ENCODE results near the gene SHKBP1.

DNA sequence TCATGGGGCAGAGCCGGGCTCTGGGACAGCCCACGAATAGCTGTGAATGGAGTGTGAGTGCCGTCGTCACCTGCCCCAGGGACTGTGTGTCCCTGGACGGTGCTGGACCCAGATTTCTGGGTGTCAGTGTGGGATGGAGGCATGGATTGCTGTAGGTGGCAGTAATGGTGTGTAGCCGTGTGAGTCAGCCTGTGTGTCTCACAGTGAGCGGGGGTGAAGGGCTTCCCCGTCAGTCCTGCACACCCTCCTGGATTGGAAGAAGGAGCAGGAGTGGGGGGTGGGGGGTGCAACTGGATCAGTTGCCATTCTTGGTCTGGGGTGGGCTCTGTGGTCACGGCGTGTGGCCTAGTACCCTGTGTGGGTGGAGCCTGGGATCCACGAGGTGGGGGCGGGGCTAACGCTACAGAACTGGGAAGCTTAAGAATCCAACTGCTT, 18.0 kb downstream of the SHKBP1 start:
- TF ChIP-seq CTCF (IDR thresholded peaks at IDR 0.05; ENCODE audit: insufficient read depth, low read depth, low read length) (no peak), EZH2 (IDR thresholded peaks at IDR 0.05; ENCODE audit: insufficient read depth, low read length) (no peak)

Data from astrocyte (in vitro differentiated cells and primary cell).